HG03060 (cell line): Measurements from ENCODE around the gene TOMM70.
"Not testable (repeated sequence)": the region's sequence is repeated elsewhere in the genome, so short reads cannot be mapped to it uniquely, and the experiment has no call there.

Source experiments
- ATAC-seq: cut with Tn5 transposase; IDR thresholded peaks from one replicate; pipeline ENCODE4 v1.9.1; 2021; ENCODE audit warnings: low read depth, moderate number of reproducible peaks; ENCODE audit not compliant: unreplicated experiment

Gene TOMM70

GRCh38 chr3:100370756-100371155 is 30.1 kb downstream of the TOMM70 start:
- no peak for ATAC-seq

- no peak for ATAC-seq
Measured at GRCh38 chr3:100368441-100368840, 32.4 kb downstream of the TOMM70 start.

- no peak for ATAC-seq
Measured at GRCh38 chr3:100366424-100366823, 34.5 kb downstream of the TOMM70 start.

- ATAC-seq: no peak
Measured at GRCh38 chr3:100364421-100364820, 36.5 kb downstream of the TOMM70 start.

- no peak for ATAC-seq
Measured at GRCh38 chr3:100361897-100362296, 39.0 kb downstream of the TOMM70 start.

GRCh38 chr3:100360757-100361496 is 40.0 kb downstream of the TOMM70 start:
- ATAC-seq: no peak

- ATAC-seq: no peak
Measured at GRCh38 chr3:100359035-100359434, 41.9 kb downstream of the TOMM70 start.

GRCh38 chr3:100358413-100358812 is 42.5 kb downstream of the TOMM70 start:
- no peak for ATAC-seq

- no peak for ATAC-seq
Measured at GRCh38 chr3:100354850-100355249, 46.0 kb downstream of the TOMM70 start.

GRCh38 chr3:100352296-100353231 is 48.3 kb downstream of the TOMM70 start:
- ATAC-seq: no peak

GRCh38 chr3:100351770-100352169 is 49.1 kb downstream of the TOMM70 start:
- ATAC-seq: not testable (repeated sequence)

- ATAC-seq: no peak
Measured at GRCh38 chr3:100348727-100349126, 52.2 kb downstream of the TOMM70 start.

GRCh38 chr3:100340527-100340926 is 60.4 kb downstream of the TOMM70 start:
- no peak for ATAC-seq

- ATAC-seq: no peak
Measured at GRCh38 chr3:100339786-100340185, 61.1 kb downstream of the TOMM70 start.

GRCh38 chr3:100338911-100339310 is 62.0 kb downstream of the TOMM70 start:
- ATAC-seq: no peak

- ATAC-seq: not testable (repeated sequence)
Measured at GRCh38 chr3:100336229-100336628, 64.7 kb downstream of the TOMM70 start.

- peak; percentile 48 for ATAC-seq
Measured at GRCh38 chr3:100335434-100335833, 65.5 kb downstream of the TOMM70 start.

GRCh38 chr3:100334488-100335351 is 66.2 kb downstream of the TOMM70 start, which contains the start of gene NIT2:
NIT2 (plus strand) TSS chr3:100334757; CDS start chr3:100334792, 35 bp downstream.
- peak; percentile 68 for ATAC-seq

GRCh38 chr3:100333970-100334487 is 66.9 kb downstream of the TOMM70 start:
- ATAC-seq: peak; percentile 21

GRCh38 chr3:100333051-100333450 is 67.8 kb downstream of the TOMM70 start:
- no peak for ATAC-seq
